ENCODE data around the gene FCHSD1. TPM values are rescaled to one million over a fixed set of nuclear protein-coding genes. Genes with fewer than 3 reads are reported as not detected.

FCHSD1 gene
- total RNA-seq, 1 donor from 2014 or later, result 33.0 TPM

DNA sequence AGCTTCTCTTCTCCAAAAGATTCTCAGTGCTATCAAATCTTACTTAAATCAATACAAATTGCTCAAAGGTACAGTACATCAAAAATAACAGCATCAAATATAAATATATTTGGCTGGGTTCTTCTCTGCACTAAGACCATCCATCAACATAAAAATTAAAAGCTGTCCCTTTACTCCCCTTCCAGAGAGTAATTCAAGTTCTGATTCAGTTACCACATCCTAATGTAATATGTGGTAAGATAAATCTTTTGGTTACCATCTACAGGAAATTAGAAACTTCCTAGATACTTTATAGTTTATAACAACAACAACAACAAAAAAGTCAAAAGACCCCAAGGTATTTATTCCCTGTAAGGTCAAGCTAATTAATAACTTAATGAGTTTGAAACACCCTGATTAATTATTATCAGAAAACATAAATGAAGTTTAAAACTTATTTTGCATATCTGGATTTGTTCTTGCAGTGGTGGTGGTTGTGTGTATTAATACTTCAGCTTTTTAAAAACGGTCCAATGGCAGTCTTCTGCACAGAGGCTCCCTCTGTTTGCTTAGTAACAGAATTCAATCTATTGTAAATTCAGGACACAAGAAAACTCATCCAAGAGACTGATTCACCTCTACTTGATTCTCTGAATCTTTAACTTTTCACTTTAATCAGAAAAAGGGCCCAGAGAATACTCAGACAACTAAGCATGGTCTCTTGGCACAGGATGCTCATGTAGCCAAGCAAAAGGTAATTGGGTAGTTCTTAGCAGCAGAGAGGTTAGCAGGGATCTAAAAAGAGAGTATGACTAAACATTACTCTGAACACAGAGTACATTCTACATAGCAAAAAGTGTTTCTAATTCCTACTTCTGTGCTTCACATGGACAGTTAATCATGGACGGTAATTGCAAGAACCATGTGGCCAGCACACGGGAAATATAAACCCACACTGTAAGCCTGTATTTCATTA lies 52.5 kb downstream of the FCHSD1 start:
- no peak for ATAC-seq
- intact Hi-C loops (cut with DNase I), result no loop called here

DNA sequence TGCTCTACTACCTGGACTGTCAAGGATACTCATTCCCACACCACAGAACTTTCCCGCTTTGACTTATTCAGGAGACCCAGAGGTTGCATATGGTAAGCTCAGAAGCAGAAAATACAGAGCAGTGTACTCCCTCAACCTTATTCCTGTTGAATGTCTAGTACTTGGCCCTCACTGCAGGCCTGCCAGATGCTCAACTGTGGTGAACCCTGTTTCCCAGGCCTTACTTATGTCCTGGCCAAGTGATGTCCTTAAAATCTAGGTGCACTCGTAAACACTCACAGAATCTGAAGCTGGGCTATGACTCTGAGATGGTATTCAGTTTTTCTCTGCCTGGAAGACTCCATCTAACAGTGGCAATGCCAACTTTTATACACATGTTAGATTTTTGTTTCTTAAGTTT lies 53.4 kb downstream of the FCHSD1 start:
- intact Hi-C loops (cut with DNase I), result no loop called here
- ATAC-seq (no peak), DNase-seq (ENCODE audit: low spot score) (no peak)

More for the DNA sequence above, 52.5 kb downstream of the FCHSD1 start:
- no peak for DNase-seq (ENCODE audit: low spot score)

DNA sequence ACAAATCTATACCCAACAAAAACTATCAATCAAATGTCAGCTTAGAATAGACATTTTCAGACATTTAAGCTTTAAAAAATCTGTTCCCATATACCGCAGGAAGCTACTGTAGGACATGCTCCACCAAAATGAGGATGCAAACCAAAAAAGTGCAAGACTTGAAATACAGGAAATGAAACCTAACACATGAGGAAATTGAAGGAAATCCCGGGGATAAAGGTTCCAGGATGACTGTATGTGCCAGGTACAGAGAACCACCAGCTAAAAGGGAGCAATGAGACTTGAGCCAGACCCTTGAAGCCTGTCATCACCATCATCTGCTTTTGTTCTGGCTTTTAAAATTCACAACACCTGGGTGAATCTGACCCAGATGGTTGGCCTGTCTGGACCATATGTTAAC lies 53.8 kb downstream of the FCHSD1 start:
- ATAC-seq (no peak), DNase-seq (ENCODE audit: low spot score) (no peak)
- intact Hi-C loops (cut with DNase I), result no loop called here

DNA sequence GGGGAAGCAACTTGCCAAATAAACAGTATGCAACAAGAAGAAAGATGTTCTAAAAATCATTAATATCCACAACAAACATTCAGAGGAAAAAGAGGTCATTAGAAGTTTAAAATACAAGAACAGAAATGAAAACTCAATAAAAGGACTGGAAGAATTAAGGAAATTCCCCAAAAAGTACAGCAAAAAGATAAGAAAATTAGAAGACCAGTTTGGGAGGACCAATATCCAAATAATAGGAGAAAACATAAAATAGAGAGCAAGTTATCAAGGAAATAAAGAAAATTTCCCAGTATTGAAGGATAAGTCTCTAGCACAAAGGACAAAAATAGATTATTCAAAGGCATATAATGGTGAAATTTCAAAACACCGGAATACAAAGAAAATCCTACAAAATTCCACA lies 54.4 kb downstream of the FCHSD1 start:
- intact Hi-C loops (cut with DNase I), result no loop called here
- DNase-seq (ENCODE audit: low spot score), result no peak
- no peak for ATAC-seq

DNA sequence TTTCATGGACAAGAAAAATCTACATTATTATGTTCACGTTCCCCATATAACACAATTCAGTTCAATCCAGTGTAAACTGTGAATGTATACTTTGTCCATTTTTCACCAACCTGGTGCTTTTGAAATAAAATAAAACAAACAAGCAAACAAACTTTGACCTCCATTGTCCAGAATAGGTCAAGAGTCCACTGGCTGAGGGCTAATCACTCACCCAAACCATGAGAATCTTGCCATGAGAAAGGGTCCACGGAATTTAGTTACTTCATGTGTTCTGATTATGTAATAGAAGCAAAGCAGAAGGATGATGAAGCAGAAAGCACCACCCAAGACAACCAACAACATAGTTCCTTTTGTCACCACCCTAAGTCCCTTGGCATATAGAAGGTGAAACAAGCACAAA lies 61.1 kb downstream of the FCHSD1 start:
- DNase-seq (ENCODE audit: low spot score) (no peak), ATAC-seq (no peak)
- intact Hi-C loops (cut with DNase I), result no loop called here

Other genes with a start within 250 kb of the FCHSD1 start
- 10.7 TPM for gene PCDHGA9, start 248.6 kb downstream of the FCHSD1 start, total RNA-seq
- 12.4 TPM for gene PCDHGB6, start 243.4 kb downstream of the FCHSD1 start, total RNA-seq
- gene PCDHGA10, start 238.4 kb downstream of the FCHSD1 start, total RNA-seq, result 8.9 TPM
- gene PCDHGB7, start 233.7 kb downstream of the FCHSD1 start, total RNA-seq, result 18.9 TPM
- gene PCDHGA11, start 230.4 kb downstream of the FCHSD1 start, total RNA-seq, result 7.8 TPM
- gene PCDHGA12, start 220.9 kb downstream of the FCHSD1 start, total RNA-seq, result 12.1 TPM
- gene PCDHGC3, start 175.5 kb downstream of the FCHSD1 start, total RNA-seq, result 71.4 TPM
- 4.5 TPM for gene PCDHGC4, start 166.4 kb downstream of the FCHSD1 start, total RNA-seq
- 3.8 TPM for gene PCDHGC5, start 162.3 kb downstream of the FCHSD1 start, total RNA-seq
- gene DIAPH1, start 32.4 kb downstream of the FCHSD1 start, total RNA-seq, result 92.5 TPM
- 47.6 TPM for gene HDAC3, start 14.6 kb downstream of the FCHSD1 start, total RNA-seq
- 0.85 TPM for gene RELL2, start 14.4 kb downstream of the FCHSD1 start, total RNA-seq
- gene ARAP3, start 30.8 kb upstream of the FCHSD1 start, total RNA-seq, result 22.4 TPM
- gene PCDH1, start 227.0 kb upstream of the FCHSD1 start, total RNA-seq, result 36.4 TPM